ENCODE data around the gene PPFIA2.

Gene PPFIA2

DNA sequence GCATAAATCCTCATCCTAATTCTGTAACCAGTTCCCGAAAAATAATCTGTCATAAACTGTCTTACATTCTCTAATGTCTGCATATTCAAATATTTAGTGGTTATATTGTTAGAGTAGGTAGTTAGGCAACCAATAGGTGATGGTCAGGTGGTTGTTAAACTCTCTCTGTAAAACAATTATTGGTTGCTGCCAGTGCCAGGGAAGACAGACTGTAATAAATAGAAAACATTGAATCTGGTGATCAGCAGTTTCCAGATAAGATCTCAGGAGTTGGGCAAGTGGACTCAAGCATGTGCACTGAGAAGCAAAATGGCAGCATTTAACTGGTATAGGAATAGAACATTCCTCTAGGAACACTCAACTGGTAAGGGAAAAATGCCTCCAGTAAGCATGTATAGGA lies 355.8 kb downstream of the PPFIA2 start:
- Histone ChIP-seq H3K4me3 (IDR thresholded peaks at IDR 0.05; ENCODE audit: insufficient read depth, low read depth, low read length) (no peak overlapping the region), H3K36me3 (ENCODE audit: insufficient read depth) (no peaks in the 10 kb centered on the region), H3K27ac (no peak overlapping the region), H3K4me2 (no peak overlapping the region), H3K27me3 (ENCODE audit: insufficient read depth, low read depth) (no peaks in the 10 kb centered on the region), H4K20me1 (ENCODE audit: insufficient read depth) (no peaks in the 10 kb centered on the region), H2AFZ (ENCODE audit: low read depth) (no peak overlapping the region), H3K9ac (no peak overlapping the region), H3K79me2 (ENCODE audit: insufficient read depth, low read depth) (no peaks in the 10 kb centered on the region), H3K4me1 (ENCODE audit: low read depth, poor library complexity, severe bottlenecking) (no peaks in the 10 kb centered on the region)
- TF ChIP-seq, protein P1, sequence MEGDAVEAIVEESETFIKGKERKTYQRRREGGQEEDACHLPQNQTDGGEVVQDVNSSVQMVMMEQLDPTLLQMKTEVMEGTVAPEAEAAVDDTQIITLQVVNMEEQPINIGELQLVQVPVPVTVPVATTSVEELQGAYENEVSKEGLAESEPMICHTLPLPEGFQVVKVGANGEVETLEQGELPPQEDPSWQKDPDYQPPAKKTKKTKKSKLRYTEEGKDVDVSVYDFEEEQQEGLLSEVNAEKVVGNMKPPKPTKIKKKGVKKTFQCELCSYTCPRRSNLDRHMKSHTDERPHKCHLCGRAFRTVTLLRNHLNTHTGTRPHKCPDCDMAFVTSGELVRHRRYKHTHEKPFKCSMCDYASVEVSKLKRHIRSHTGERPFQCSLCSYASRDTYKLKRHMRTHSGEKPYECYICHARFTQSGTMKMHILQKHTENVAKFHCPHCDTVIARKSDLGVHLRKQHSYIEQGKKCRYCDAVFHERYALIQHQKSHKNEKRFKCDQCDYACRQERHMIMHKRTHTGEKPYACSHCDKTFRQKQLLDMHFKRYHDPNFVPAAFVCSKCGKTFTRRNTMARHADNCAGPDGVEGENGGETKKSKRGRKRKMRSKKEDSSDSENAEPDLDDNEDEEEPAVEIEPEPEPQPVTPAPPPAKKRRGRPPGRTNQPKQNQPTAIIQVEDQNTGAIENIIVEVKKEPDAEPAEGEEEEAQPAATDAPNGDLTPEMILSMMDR (conservative IDR thresholded peaks at IDR 0.05; ENCODE audit: low read depth, low read length): no peak

DNA sequence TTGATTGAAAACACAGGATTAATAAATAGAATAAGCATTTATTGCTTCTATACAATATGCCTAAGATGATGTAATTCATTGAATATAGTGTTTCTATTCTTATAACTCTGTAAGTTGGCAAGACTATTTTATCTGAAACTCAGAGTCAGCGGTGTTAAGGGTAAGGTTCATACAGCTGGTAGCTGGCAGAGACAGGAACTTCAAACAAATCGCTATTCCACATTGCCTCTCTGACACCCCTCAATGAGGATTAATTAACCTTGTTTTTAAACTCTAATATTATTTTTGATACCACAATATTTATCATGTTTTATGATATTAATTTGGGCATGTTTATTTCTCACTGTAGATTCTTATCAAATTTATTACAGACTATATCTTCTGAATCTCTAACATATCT lies 357.9 kb downstream of the PPFIA2 start:
- Histone ChIP-seq H3K4me1 (ENCODE audit: low read depth, poor library complexity, severe bottlenecking) (no peaks in the 10 kb centered on the region), H4K20me1 (ENCODE audit: insufficient read depth) (no peaks in the 10 kb centered on the region), H2AFZ (ENCODE audit: low read depth) (no peak overlapping the region), H3K36me3 (ENCODE audit: insufficient read depth) (no peaks in the 10 kb centered on the region), H3K79me2 (ENCODE audit: insufficient read depth, low read depth) (no peaks in the 10 kb centered on the region), H3K4me2 (no peak overlapping the region), H3K9ac (no peak overlapping the region), H3K4me3 (IDR thresholded peaks at IDR 0.05; ENCODE audit: insufficient read depth, low read depth, low read length) (no peak overlapping the region), H3K27ac (no peak overlapping the region), H3K27me3 (ENCODE audit: insufficient read depth, low read depth) (no peaks in the 10 kb centered on the region)
- TF ChIP-seq, protein P1 (conservative IDR thresholded peaks at IDR 0.05; ENCODE audit: low read depth, low read length): no peak

- Histone ChIP-seq H3K27ac (no peak overlapping the region), H3K27me3 (ENCODE audit: insufficient read depth, low read depth) (no peaks in the 10 kb centered on the region), H3K9ac (no peak overlapping the region), H2AFZ (ENCODE audit: low read depth) (no peak overlapping the region), H4K20me1 (ENCODE audit: insufficient read depth) (no peaks in the 10 kb centered on the region), H3K36me3 (ENCODE audit: insufficient read depth) (no peaks in the 10 kb centered on the region), H3K4me3 (IDR thresholded peaks at IDR 0.05; ENCODE audit: insufficient read depth, low read depth, low read length) (no peak overlapping the region), H3K4me1 (ENCODE audit: low read depth, poor library complexity, severe bottlenecking) (no peaks in the 10 kb centered on the region), H3K79me2 (ENCODE audit: insufficient read depth, low read depth) (no peaks in the 10 kb centered on the region), H3K4me2 (no peak overlapping the region)
- TF ChIP-seq, protein P1 (conservative IDR thresholded peaks at IDR 0.05; ENCODE audit: low read depth, low read length): no peak
Measured at GRCh38 chr12:81400024-81400423, 359.1 kb downstream of the PPFIA2 start.

DNA sequence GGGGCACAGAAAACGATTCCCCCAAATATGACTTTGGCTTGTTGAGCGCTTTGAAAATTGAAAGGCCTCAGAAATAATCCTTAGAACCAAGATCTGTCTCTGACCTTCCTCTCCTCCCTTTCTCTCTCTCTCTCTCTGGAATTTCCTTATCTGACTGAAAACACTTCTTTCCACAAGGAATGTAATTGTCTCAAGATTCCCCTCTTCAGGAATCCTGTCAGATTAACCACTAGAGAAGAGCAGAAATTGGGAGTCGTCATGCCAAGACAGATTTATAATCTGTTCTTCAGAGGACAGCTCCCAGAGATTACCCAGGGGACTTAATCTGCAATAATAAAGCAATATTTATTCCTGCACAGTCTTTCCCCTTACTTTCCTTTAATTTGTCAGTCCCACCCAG lies 363.7 kb downstream of the PPFIA2 start:
- H4K20me1 ChIP-seq (ENCODE audit: insufficient read depth): no peaks in the 10 kb centered on the region
- H3K9ac ChIP-seq: no peak overlapping the region
- H3K27me3 ChIP-seq (ENCODE audit: insufficient read depth, low read depth): no peaks in the 10 kb centered on the region
- no peak overlapping the region for H3K4me2 ChIP-seq
- no peak overlapping the region for H3K27ac ChIP-seq
- H3K79me2 ChIP-seq (ENCODE audit: insufficient read depth, low read depth): no peaks in the 10 kb centered on the region
- H3K4me3 ChIP-seq (IDR thresholded peaks at IDR 0.05; ENCODE audit: insufficient read depth, low read depth, low read length): no peak overlapping the region
- no peaks in the 10 kb centered on the region for H3K36me3 ChIP-seq (ENCODE audit: insufficient read depth)
- no peak overlapping the region for H2AFZ ChIP-seq (ENCODE audit: low read depth)
- TF ChIP-seq, protein P1 (conservative IDR thresholded peaks at IDR 0.05; ENCODE audit: low read depth, low read length): no peak
- H3K4me1 ChIP-seq (ENCODE audit: low read depth, poor library complexity, severe bottlenecking): no peaks in the 10 kb centered on the region
